ENCODE results near the gene MRPL33. TPM values are rescaled to one million over a fixed set of nuclear protein-coding genes. Genes with fewer than 3 reads are reported as not detected.

Gene MRPL33
- total RNA-seq, 4 donors from 2014 or later, result 109 to 130 (median 116) TPM

DNA sequence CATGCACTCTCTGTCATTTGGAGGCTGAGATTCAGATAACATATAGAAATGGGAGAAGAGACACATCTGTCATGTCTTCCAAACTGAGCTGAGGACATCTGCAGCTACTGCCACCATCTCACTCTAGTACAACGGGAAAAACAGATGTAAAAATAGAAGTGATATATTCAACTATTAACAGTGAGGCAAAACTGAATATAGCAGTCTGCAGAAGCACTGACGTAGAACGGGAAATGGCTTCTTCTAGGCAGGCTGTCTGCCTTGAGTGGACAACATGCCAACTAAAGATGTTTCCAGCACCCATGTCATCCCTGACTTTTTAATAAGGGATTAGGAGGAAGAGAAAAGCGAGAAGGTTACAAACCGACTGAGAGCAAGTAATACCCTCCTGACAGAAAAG, 51.6 kb downstream of the MRPL33 start:
- TF ChIP-seq, protein P1, sequence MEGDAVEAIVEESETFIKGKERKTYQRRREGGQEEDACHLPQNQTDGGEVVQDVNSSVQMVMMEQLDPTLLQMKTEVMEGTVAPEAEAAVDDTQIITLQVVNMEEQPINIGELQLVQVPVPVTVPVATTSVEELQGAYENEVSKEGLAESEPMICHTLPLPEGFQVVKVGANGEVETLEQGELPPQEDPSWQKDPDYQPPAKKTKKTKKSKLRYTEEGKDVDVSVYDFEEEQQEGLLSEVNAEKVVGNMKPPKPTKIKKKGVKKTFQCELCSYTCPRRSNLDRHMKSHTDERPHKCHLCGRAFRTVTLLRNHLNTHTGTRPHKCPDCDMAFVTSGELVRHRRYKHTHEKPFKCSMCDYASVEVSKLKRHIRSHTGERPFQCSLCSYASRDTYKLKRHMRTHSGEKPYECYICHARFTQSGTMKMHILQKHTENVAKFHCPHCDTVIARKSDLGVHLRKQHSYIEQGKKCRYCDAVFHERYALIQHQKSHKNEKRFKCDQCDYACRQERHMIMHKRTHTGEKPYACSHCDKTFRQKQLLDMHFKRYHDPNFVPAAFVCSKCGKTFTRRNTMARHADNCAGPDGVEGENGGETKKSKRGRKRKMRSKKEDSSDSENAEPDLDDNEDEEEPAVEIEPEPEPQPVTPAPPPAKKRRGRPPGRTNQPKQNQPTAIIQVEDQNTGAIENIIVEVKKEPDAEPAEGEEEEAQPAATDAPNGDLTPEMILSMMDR (IDR thresholded peaks at IDR 0.05), result no peak
- ATAC-seq (ENCODE audit: low FRiP score), result no peak
- DNase-seq (ENCODE audit: low spot score), result no peak

- no peak for DNase-seq (ENCODE audit: low spot score)
- TF ChIP-seq, protein P1 (IDR thresholded peaks at IDR 0.05), result no peak
- no peak for ATAC-seq (ENCODE audit: low FRiP score)
Measured at GRCh38 chr2:27823569-27823968, 52.0 kb downstream of the MRPL33 start.

GRCh38 chr2:27824401-27824800, 52.9 kb downstream of the MRPL33 start:
- DNase-seq (ENCODE audit: low spot score), result no peak
- no peak for ATAC-seq (ENCODE audit: low FRiP score)
- TF ChIP-seq, protein P1 (IDR thresholded peaks at IDR 0.05), result no peak

GRCh38 chr2:27828305-27828704, 56.8 kb downstream of the MRPL33 start:
- TF ChIP-seq, protein P1 (IDR thresholded peaks at IDR 0.05), result no peak
- DNase-seq (ENCODE audit: low spot score) (no peak), ATAC-seq (ENCODE audit: low FRiP score) (no peak)

Other genes with a start within 250 kb of the MRPL33 start
- 10 to 100 TPM; 15.6 to 74.2 (median 20.2) TPM for gene ZNF512, start 188.7 kb upstream of the MRPL33 start, total RNA-seq
- gene CCDC121, start 142.7 kb upstream of the MRPL33 start, total RNA-seq, result 1 to 10 TPM; 1.2 to 8.0 (median 3.2) TPM
- gene GPN1, start 142.7 kb upstream of the MRPL33 start, total RNA-seq, result 10 to 100 TPM; 21.0 to 32.5 (median 24.9) TPM
- gene SUPT7L, start 108.1 kb upstream of the MRPL33 start, total RNA-seq, result 10 to 100 TPM; 24.9 to 32.9 (median 28.0) TPM
- gene SLC4A1AP, start 107.8 kb upstream of the MRPL33 start, total RNA-seq, result 10 to 100 TPM; 16.1 to 24.1 (median 20.4) TPM
- gene RBKS, start 118.7 kb downstream of the MRPL33 start, total RNA-seq, result 10 to 100 TPM in 1 of 4 donors, 1 to 10 TPM in 3; 2.1 to 12.3 (median 4.8) TPM
- gene BABAM2, start 119.0 kb downstream of the MRPL33 start, total RNA-seq, result 10 to 100 TPM; 29.2 to 41.0 (median 36.5) TPM

All from omental fat pad (tissue), 4 donors.